Muscle layer of duodenum (tissue), 2 donors: ENCODE data around the gene AGPAT3.

Experiments
- H3K27ac ChIP-seq: one replicate; pipeline ENCODE4 v1.7.0; 2013; ENCODE audit warnings: mild to moderate bottlenecking, low read length
- H3K27me3 ChIP-seq: one replicate; pipeline ENCODE4 v1.7.0; 2013; ENCODE audit warnings: low read depth, mild to moderate bottlenecking, control low read depth, low read length
- H3K36me3 ChIP-seq, 2 donors: one replicate each; pipeline ENCODE4 v1.7.0; 2013; ENCODE audit warnings: low read length in 2 of 2, control low read depth in 1 of 2, mild to moderate bottlenecking in 1 of 2; ENCODE audit not compliant: insufficient read depth in 2 of 2, control insufficient read depth in 1 of 2
- H3K4me1 ChIP-seq, 2 donors: one replicate each; pipeline ENCODE4 v1.7.0; 2013; ENCODE audit warnings: low read length in 2 of 2, mild to moderate bottlenecking in 2 of 2, control low read depth in 1 of 2, moderate library complexity in 1 of 2; ENCODE audit not compliant: insufficient read depth in 2 of 2, control insufficient read depth in 1 of 2
- H3K4me3 ChIP-seq, 2 donors: one replicate each; pipeline ENCODE4 v1.7.0; 2013; ENCODE audit warnings: low read length in 2 of 2, low read depth in 1 of 2, mild to moderate bottlenecking in 1 of 2
- H3K9me3 ChIP-seq, 2 donors: one replicate each; pipeline ENCODE4 v1.7.0; 2013; ENCODE audit warnings: low read length in 2 of 2, control low read depth in 1 of 2, mild to moderate bottlenecking in 1 of 2; ENCODE audit not compliant: control insufficient read depth in 1 of 2
- donor health status: healthy.

The AGPAT3 gene

GRCh38 chr21:43968410-43969114 is 103.5 kb downstream of the AGPAT3 start:
- peaks cover 18 to 47% of the 10 kb centered on the region in 2 donors for H3K36me3 ChIP-seq
- no peak overlapping the region for H3K4me3 ChIP-seq
- H3K4me1 ChIP-seq, result no peaks in the 10 kb centered on the region
- H3K9me3 ChIP-seq, result no peaks in the 10 kb centered on the region
- H3K27ac ChIP-seq, result no peak overlapping the region
- H3K27me3 ChIP-seq, result no peaks in the 10 kb centered on the region

GRCh38 chr21:43969115-43969444 is 104.1 kb downstream of the AGPAT3 start:
- no peaks in the 10 kb centered on the region for H3K4me1 ChIP-seq
- peaks cover 18 to 47% of the 10 kb centered on the region in 2 donors for H3K36me3 ChIP-seq

GRCh38 chr21:43970551-43970950 is 105.5 kb downstream of the AGPAT3 start:
- Histone ChIP-seq H3K4me3 (no peak overlapping the region), H3K27me3 (no peaks in the 10 kb centered on the region), H3K4me1 (peaks cover 0 to 5% of the 10 kb centered on the region in 2 donors), H3K9me3 (no peaks in the 10 kb centered on the region), H3K27ac (no peak overlapping the region), H3K36me3 (peaks cover 18 to 47% of the 10 kb centered on the region in 2 donors)

More at GRCh38 chr21:43969115-43969444, 104.1 kb downstream of the AGPAT3 start:
- Histone ChIP-seq H3K9me3 (no peaks in the 10 kb centered on the region), H3K27me3 (no peaks in the 10 kb centered on the region), H3K4me3 (no peak overlapping the region), H3K27ac (no peak overlapping the region)

GRCh38 chr21:43971201-43971991 is 106.4 kb downstream of the AGPAT3 start:
- Histone ChIP-seq H3K27me3 (no peaks in the 10 kb centered on the region), H3K27ac (no peak overlapping the region), H3K4me3 (no peak overlapping the region), H3K36me3 (peaks cover 18 to 47% of the 10 kb centered on the region in 2 donors), H3K9me3 (no peaks in the 10 kb centered on the region), H3K4me1 (peaks cover 0 to 7% of the 10 kb centered on the region in 2 donors)

- Histone ChIP-seq H3K4me3 (no peak overlapping the region), H3K4me1 (peaks cover 0 to 7% of the 10 kb centered on the region in 2 donors), H3K9me3 (no peaks in the 10 kb centered on the region), H3K27me3 (no peaks in the 10 kb centered on the region), H3K27ac (no peak overlapping the region), H3K36me3 (peaks cover 18 to 41% of the 10 kb centered on the region in 2 donors)
Observed at GRCh38 chr21:43971992-43972255, 106.9 kb downstream of the AGPAT3 start.

GRCh38 chr21:43972850-43973633 is 108.0 kb downstream of the AGPAT3 start:
- H3K27ac ChIP-seq, result no peak overlapping the region
- H3K4me3 ChIP-seq, result no peak overlapping the region
- H3K27me3 ChIP-seq, result no peaks in the 10 kb centered on the region
- no peaks in the 10 kb centered on the region for H3K9me3 ChIP-seq
- H3K36me3 ChIP-seq, result peaks cover 18 to 43% of the 10 kb centered on the region in 2 donors
- peaks cover 0 to 7% of the 10 kb centered on the region in 2 donors for H3K4me1 ChIP-seq

- no peaks in the 10 kb centered on the region for H3K9me3 ChIP-seq
- H3K27me3 ChIP-seq, result no peaks in the 10 kb centered on the region
- peaks cover 18 to 44% of the 10 kb centered on the region in 2 donors for H3K36me3 ChIP-seq
- no peak overlapping the region for H3K4me3 ChIP-seq
- H3K4me1 ChIP-seq, result peaks cover 0 to 7% of the 10 kb centered on the region in 2 donors
- no peak overlapping the region for H3K27ac ChIP-seq
Observed at GRCh38 chr21:43973634-43973955, 108.6 kb downstream of the AGPAT3 start.

GRCh38 chr21:43974791-43975468 is 109.9 kb downstream of the AGPAT3 start:
- peaks cover 16 to 35% of the 10 kb centered on the region in 2 donors for H3K36me3 ChIP-seq
- H3K4me3 ChIP-seq, result no peak overlapping the region
- no peaks in the 10 kb centered on the region for H3K9me3 ChIP-seq
- H3K27ac ChIP-seq, result no peak overlapping the region
- peaks cover 0 to 7% of the 10 kb centered on the region in 2 donors for H3K4me1 ChIP-seq
- H3K27me3 ChIP-seq, result no peaks in the 10 kb centered on the region

- no peaks in the 10 kb centered on the region for H3K27me3 ChIP-seq
- no peaks in the 10 kb centered on the region for H3K9me3 ChIP-seq
- H3K4me1 ChIP-seq, result peaks cover 0 to 7% of the 10 kb centered on the region in 2 donors
- peaks cover 11 to 34% of the 10 kb centered on the region in 2 donors for H3K36me3 ChIP-seq
- H3K27ac ChIP-seq, result no peak overlapping the region
- no peak overlapping the region for H3K4me3 ChIP-seq
Observed at GRCh38 chr21:43975469-43976098, 110.6 kb downstream of the AGPAT3 start.

GRCh38 chr21:43976661-43977060 is 111.6 kb downstream of the AGPAT3 start:
- H3K9me3 ChIP-seq, result no peaks in the 10 kb centered on the region
- H3K27ac ChIP-seq, result no peak overlapping the region
- H3K36me3 ChIP-seq, result peaks cover 13 to 34% of the 10 kb centered on the region in 2 donors
- peaks cover 0 to 7% of the 10 kb centered on the region in 2 donors for H3K4me1 ChIP-seq
- H3K4me3 ChIP-seq, result no peak overlapping the region
- H3K27me3 ChIP-seq, result no peaks in the 10 kb centered on the region
